Activated CD4-positive, alpha-beta T cell treated with anti-CD3 and anti-CD28 coated beads, Interleukin-2, amount 50 U/mL, for 48 hours (primary cell): ENCODE results near the gene OR2M5.

Experiments
- DNase-seq, 2 experiments: peaks; one replicate each; pipeline ENCODE4 v3.0.0-alpha.2; 2020

OR2M5 gene

DNA sequence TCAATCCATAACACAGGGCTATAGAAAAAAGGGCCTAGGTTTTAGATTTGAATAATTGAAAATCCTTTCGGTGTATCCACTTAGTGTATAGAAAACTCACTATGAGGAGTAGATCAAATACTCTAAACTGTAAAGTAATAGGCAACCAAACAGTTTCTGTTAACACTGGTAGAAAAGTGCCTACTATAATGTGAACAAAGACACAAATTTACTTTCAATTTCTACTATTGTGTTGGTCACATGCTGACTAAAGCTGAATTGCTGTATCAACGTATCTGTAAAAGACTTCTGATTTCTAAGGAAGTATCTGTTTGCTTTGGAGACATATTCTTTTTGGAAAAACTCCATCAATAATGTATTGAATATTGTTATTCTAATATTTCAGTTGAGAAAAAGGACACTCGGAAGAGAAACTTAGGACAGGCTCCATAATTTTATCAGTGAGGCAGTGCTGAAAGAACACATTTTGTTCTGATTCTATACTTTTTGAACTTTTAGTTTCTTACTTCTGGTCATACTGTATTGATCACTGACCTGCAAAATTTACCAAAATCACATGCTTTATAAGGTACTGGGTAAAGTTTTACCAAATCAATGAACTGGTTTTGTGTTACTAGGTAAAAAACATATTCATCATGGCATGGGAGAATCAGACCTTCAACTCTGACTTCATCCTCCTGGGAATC is at the start of gene OR2M5:
OR2M5 (plus strand) TSS at position 636 of the 686 bp plus-strand sequence; CDS start at position 636, 0 bp downstream.
- DNase-seq: no peak

DNA sequence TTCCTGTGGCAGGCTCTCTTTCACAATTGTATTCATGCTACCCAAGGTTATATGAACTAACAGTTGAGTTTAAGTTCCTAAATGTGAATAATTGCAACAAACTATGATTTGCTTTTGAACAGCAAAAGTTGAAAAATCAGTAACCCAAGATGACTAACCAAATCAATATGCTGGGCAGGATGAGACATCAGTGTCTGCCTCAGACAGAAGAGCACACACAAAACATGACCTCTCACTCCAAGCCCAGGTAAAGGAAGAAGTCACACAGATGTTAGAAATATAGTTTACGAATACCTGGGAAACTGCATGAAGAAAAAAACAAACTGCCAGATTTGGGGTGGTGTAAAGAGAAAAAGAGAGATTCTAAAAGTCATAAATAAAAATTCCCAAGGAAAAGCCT is 46.4 kb upstream of the OR2M5 start:
- no peak for DNase-seq

DNA sequence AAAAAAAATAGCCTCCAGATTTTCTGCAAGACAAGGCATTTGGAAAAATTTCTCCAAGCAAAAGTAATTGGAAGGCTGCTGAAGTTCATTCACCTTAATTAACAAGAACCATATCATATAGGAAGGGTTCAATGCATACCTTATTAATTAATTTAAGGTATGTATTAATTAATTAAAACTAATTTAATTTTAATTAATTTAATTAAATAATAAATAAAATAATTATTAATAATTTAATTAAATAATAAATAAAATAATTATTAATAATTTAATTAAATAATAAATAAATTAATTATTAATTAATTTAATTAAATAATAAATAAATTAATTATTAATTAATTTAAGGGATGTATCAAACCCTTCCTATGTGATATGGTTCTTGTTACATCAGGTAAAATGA is 42.1 kb upstream of the OR2M5 start:
- no peak for DNase-seq

GRCh38 chr1:248111157-248111556 is 33.8 kb upstream of the OR2M5 start:
- no peak for DNase-seq

- no peak for DNase-seq
Measured at GRCh38 chr1:248114890-248115289, 30.1 kb upstream of the OR2M5 start.

DNA sequence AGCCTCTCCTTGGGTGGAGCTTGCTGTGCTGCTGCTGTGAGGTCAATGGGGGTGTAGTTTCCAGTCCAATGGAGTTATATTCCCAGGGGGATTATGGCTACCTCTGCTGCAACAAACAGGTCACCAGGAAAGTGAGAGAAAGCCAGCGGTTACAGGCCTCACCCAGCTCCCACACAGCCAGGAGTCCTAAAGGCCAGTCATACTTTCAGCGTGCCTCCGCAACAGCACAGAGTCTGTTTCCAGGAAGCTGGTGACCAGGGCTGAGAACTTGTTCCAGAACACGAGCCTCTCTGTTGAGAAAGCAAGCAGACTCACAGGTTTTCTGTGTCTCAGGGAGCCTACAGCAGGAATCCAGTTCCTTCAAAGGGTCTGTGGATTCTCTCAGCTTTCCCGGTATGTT is 17.3 kb upstream of the OR2M5 start:
- no peak for DNase-seq

DNA sequence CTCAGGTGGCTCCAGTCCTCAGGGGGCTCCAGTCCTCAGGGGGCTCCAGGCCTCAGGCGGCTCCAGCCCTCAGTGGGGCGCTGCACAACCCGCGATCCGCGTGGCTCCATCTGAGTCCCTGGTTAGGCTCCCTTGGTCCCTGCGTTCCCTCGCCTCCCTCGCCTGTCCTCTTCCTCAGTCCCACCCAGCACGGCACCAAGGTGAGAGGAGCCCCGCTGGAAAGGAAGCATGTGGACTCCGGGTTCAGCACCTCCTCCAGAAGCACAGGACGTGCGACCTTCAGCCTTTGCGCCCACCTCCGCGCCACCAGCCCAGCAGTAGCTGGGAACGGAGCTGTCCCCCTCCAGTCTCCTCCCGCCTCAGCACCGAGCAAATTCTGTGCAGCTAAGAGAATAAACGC is 8.1 kb upstream of the OR2M5 start:
- no peak for DNase-seq

- DNase-seq: no peak
Measured at GRCh38 chr1:248140846-248141245, 4.1 kb upstream of the OR2M5 start.

- no peak for DNase-seq
Measured at GRCh38 chr1:248143311-248143710, 1.6 kb upstream of the OR2M5 start.

DNA sequence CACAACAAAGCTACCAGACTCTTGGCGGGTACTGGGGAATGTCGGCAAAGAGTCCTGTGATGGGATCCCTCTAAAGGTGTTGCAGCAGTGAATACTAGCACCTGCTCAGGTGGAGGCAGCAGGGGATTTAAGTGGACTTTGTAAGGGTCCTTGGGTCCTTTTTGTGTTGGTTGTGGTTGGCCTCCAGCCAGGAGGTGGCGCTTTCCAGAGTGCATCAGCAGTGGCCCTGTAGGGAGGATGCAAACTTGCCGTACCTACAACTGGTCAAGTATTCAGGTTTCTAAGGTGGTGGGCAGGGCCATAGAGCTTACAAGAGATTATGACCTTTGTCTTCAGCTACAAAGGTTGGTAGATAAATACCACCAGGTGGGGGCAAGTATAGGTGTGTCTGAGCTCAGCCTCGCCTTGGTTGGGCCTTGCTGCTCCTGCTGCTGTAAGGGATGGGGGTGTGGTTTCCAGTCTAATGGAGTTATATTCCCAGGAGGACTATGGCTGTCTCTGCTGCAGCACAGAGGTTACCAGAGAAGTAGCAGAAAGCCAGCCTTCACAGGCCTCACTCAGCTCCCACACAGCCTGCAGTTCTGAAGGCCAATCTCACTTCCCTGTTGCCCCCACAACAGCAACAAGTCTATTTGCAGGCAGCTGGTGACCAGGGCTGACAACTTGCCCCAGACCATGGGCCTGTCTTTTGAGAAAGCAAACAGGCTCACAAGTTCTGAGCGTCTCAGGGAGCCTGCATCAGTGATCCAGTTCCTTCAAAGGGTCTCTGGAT is 7.3 kb downstream of the OR2M5 start:
- no peak for DNase-seq

DNA sequence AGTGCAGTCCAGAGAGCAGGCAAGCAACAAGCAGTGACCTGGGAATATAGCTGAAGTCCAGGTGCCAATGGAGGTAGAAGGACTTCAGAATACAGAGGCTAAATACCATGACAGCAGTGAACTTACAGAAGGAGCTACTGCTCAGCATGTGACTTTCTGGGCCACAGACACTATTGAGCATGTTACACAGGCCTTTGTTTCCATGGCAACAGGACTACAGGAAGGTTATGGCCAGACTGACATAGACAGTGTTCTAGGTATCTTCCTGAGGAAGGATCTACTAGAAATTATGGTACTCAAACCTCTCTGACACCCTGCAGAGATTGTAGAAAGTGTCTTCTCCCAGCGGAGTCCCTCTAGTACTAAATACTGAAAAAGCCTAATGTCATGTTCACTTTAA is 11.0 kb downstream of the OR2M5 start:
- DNase-seq: no peak

DNA sequence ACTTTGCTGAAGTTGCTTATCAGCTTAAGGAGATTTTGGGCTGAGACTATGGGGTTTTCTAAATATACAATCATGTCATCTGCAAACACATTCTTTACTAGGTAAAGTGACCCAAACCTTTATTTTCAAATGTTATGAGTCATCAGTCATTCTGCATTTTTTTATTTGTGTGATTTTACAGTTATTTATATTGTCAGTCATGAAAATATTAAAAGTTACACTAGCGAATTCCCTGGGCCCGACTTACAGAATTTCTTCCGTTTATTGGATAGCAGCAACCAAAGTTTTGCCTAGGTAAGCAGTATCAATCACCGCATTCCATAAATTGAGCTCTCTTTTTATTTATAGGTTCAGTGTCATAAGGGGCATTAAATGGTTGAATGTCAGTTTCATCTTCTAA is 13.8 kb downstream of the OR2M5 start:
- no peak for DNase-seq

- DNase-seq: no peak
Measured at GRCh38 chr1:248164031-248164430, 19.1 kb downstream of the OR2M5 start.

GRCh38 chr1:248165186-248165585 is 20.2 kb downstream of the OR2M5 start:
- DNase-seq: no peak

- DNase-seq: no peak
Measured at GRCh38 chr1:248174521-248174920, 29.6 kb downstream of the OR2M5 start, which contains the start of gene OR2M2. TSS of gene OR2M2 (plus strand) at chr1:248174821. CDS start at chr1:248179986, 5,165 bp downstream.

GRCh38 chr1:248183996-248184395 is 39.0 kb downstream of the OR2M5 start:
- DNase-seq: no peak

DNA sequence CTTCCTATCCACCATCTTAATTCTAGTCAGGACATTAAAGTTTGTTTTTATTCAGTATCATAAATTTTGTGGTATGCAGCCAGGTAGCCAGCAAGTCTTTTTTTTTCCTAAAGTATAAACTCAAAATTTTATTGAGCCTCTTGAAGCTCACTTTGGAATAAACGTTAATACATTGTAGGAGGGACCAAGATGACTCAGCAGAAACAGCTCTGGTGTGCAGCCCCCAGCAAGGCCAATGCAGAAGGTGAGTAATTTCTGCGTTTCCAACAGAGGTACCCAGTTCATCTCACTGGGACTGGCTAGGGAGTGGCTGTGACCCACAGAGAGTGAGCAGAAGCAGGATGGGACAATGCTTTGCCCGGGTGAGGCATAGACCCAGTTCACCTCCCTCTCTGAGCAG is 42.4 kb downstream of the OR2M5 start:
- no peak for DNase-seq

DNA sequence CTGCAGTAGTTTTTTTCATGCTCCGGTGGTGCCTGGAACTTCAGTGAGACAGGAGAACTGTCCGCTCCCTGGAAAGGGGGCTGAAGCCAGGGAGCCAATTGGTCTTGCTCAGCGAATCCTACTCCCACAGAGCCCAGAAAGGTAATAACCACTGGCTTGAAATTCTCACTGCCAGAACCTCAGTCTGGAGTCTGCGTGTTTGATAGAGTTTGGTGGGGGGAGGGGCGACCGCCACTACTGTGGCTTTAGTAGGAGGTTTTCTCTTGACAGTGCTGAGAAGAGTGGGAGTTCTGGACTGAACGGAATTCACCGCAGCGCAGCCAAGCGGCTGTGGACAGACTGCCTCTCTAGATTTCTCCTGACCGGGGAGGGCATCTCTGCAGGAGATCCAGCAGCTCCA is 44.1 kb downstream of the OR2M5 start:
- no peak for DNase-seq

DNA sequence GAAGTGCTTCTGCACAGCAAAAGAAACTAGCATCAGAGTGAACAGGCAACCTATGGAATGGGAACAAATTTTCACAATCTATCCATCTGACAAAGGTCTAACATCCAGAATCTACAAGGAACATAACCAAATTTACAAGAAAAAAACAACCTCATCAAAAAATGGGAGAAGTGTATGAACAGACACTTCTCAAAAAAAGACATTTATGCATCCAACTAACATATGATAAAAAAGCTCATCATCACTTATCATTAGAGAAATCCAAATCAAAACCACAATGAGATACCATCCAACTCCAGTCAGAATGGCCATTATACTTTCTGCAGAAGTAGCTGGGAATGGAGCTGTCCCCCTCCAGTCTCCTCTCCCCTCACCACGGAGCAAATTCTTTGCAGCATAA is 49.2 kb downstream of the OR2M5 start:
- no peak for DNase-seq
